ENCODE measurements around the gene CACNA1H. TPM values are rescaled to one million over a fixed set of nuclear protein-coding genes. Genes with fewer than 3 reads are reported as not detected.

Gene CACNA1H
- total RNA-seq, 2 experiments from 2014 or later: 0.27 to 0.34 TPM

- ATAC-seq (no peak), DNase-seq (no peak)
- no peaks in the 10 kb centered on the region for H3K36me3 Mint-ChIP-seq (ENCODE audit: low read depth)
- H3K4me3 Mint-ChIP-seq: no peak overlapping the region
- ChIA-PET CTCF (no interaction called here), POLR2A (no interaction called here)
- H3K27me3 Mint-ChIP-seq: peaks cover 3% of the 10 kb centered on the region
- H3K9me3 Mint-ChIP-seq: no peaks in the 10 kb centered on the region
- no peak for TF ChIP-seq CTCF (IDR thresholded peaks at IDR 0.05)
- intact Hi-C loops (cut with micrococcal nuclease): no loop called here
- H3K4me1 Mint-ChIP-seq (ENCODE audit: low read depth): no peaks in the 10 kb centered on the region
- no peak overlapping the region for H3K27ac Mint-ChIP-seq
These were observed 10.0 kb downstream of the CACNA1H start for GRCh38 chr16:1162701-1163566.

GRCh38 chr16:1163567-1164055 is 10.7 kb downstream of the CACNA1H start:
- H3K4me1 Mint-ChIP-seq (ENCODE audit: low read depth): no peaks in the 10 kb centered on the region
- ATAC-seq: no peak
- TF ChIP-seq CTCF (IDR thresholded peaks at IDR 0.05): no peak
- H3K4me3 Mint-ChIP-seq: no peak overlapping the region
- POLR2A ChIA-PET: no interaction called here
- CTCF ChIA-PET: no interaction called here
- no peak for DNase-seq
- intact Hi-C loops (cut with micrococcal nuclease): no loop called here
- no peaks in the 10 kb centered on the region for H3K36me3 Mint-ChIP-seq (ENCODE audit: low read depth)
- H3K9me3 Mint-ChIP-seq: no peaks in the 10 kb centered on the region
- no peak overlapping the region for H3K27ac Mint-ChIP-seq
- peaks cover 3% of the 10 kb centered on the region for H3K27me3 Mint-ChIP-seq

GRCh38 chr16:1164382-1164781 is 11.5 kb downstream of the CACNA1H start:
- Mint-ChIP-seq H3K9me3 (no peaks in the 10 kb centered on the region), H3K27me3 (peaks cover 2% of the 10 kb centered on the region), H3K4me3 (no peak overlapping the region), H3K27ac (no peak overlapping the region), H3K36me3 (ENCODE audit: low read depth) (no peaks in the 10 kb centered on the region), H3K4me1 (ENCODE audit: low read depth) (no peaks in the 10 kb centered on the region)
- no peak for DNase-seq
- no peak for ATAC-seq
- POLR2A ChIA-PET: no interaction called here
- no peak for TF ChIP-seq CTCF (IDR thresholded peaks at IDR 0.05)
- CTCF ChIA-PET: no interaction called here
- intact Hi-C loops (cut with micrococcal nuclease): no loop called here

- Mint-ChIP-seq H3K4me1 (ENCODE audit: low read depth) (no peaks in the 10 kb centered on the region), H3K9me3 (no peaks in the 10 kb centered on the region), H3K27ac (no peak overlapping the region), H3K36me3 (ENCODE audit: low read depth) (no peaks in the 10 kb centered on the region), H3K4me3 (no peak overlapping the region), H3K27me3 (no peaks in the 10 kb centered on the region)
- ChIA-PET CTCF (no interaction called here), POLR2A (no interaction called here)
- TF ChIP-seq CTCF (IDR thresholded peaks at IDR 0.05): no peak
- intact Hi-C loops (cut with micrococcal nuclease): no loop called here
- DNase-seq (no peak), ATAC-seq (no peak)
These were observed 12.1 kb downstream of the CACNA1H start for GRCh38 chr16:1164975-1165374.

GRCh38 chr16:1165511-1165910 is 12.6 kb downstream of the CACNA1H start:
- CTCF ChIA-PET: no interaction called here
- DNase-seq (no peak), ATAC-seq (no peak)
- no peaks in the 10 kb centered on the region for H3K27me3 Mint-ChIP-seq
- no peaks in the 10 kb centered on the region for H3K9me3 Mint-ChIP-seq
- POLR2A ChIA-PET: no interaction called here
- no peak overlapping the region for H3K27ac Mint-ChIP-seq
- intact Hi-C loops (cut with micrococcal nuclease): no loop called here
- no peak overlapping the region for H3K4me3 Mint-ChIP-seq
- H3K4me1 Mint-ChIP-seq (ENCODE audit: low read depth): no peaks in the 10 kb centered on the region
- H3K36me3 Mint-ChIP-seq (ENCODE audit: low read depth): no peaks in the 10 kb centered on the region
- no peak for TF ChIP-seq CTCF (IDR thresholded peaks at IDR 0.05)

All from activated CD8-positive, alpha-beta T cell treated with anti-CD3 and anti-CD28 coated beads for 36 hours (primary cell).